ENCODE data around the gene VCP.

DNA sequence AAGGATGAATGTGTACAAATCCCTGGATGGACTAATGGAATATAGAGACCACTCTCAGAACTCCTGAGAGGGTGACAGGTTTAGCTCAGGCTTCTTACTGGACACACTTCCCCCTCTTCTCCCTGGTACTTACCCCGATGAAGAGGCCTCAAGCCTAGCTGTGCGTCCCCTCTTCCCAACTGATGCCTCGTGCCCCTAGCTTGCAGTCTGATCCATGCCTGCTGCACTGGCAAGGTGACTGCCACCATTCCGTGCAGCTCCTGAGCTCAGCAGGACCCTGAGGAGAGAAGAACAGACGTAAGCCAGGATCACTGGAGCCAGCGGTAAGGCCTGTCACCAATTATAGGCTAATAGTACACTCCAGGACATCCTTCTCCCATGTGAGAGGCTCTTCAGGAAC, 36.0 kb upstream of the VCP start:
- TF ChIP-seq, protein P1, sequence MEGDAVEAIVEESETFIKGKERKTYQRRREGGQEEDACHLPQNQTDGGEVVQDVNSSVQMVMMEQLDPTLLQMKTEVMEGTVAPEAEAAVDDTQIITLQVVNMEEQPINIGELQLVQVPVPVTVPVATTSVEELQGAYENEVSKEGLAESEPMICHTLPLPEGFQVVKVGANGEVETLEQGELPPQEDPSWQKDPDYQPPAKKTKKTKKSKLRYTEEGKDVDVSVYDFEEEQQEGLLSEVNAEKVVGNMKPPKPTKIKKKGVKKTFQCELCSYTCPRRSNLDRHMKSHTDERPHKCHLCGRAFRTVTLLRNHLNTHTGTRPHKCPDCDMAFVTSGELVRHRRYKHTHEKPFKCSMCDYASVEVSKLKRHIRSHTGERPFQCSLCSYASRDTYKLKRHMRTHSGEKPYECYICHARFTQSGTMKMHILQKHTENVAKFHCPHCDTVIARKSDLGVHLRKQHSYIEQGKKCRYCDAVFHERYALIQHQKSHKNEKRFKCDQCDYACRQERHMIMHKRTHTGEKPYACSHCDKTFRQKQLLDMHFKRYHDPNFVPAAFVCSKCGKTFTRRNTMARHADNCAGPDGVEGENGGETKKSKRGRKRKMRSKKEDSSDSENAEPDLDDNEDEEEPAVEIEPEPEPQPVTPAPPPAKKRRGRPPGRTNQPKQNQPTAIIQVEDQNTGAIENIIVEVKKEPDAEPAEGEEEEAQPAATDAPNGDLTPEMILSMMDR (IDR thresholded peaks at IDR 0.05 in 4 of 5, conservative IDR thresholded peaks at IDR 0.05 in 1 of 5): no peak
- TF ChIP-seq POLR2A (IDR thresholded peaks at IDR 0.05): no peak

All from gastrocnemius medialis (tissue), 4 donors.